NCI-H2171 (cell line): Measurements from ENCODE around the gene TMEM213.

Experiments used
- DNase-seq: peaks from one replicate; lab custom pipeline; 2025; lab: John Stamatoyannopoulos, UW

The TMEM213 gene

GRCh38 chr7:138842111-138842510 is 44.3 kb downstream of the TMEM213 start:
- DNase-seq = no peak

GRCh38 chr7:138843632-138844580 is 46.1 kb downstream of the TMEM213 start:
- no peak for DNase-seq

GRCh38 chr7:138845711-138846110 is 47.9 kb downstream of the TMEM213 start:
- DNase-seq = no peak

- no peak for DNase-seq
These were observed 50.5 kb downstream of the TMEM213 start for GRCh38 chr7:138848056-138848980.

GRCh38 chr7:138849701-138850100 is 51.9 kb downstream of the TMEM213 start:
- DNase-seq = no peak

GRCh38 chr7:138852469-138852868 is 54.7 kb downstream of the TMEM213 start:
- DNase-seq = no peak

GRCh38 chr7:138853448-138853847 is 55.7 kb downstream of the TMEM213 start:
- no peak for DNase-seq

GRCh38 chr7:138854115-138854645 is 56.4 kb downstream of the TMEM213 start:
- no peak for DNase-seq

GRCh38 chr7:138857728-138858127 is 59.9 kb downstream of the TMEM213 start:
- no peak for DNase-seq

- no peak for DNase-seq
These were observed 63.3 kb downstream of the TMEM213 start for GRCh38 chr7:138861051-138861450.

- no peak for DNase-seq
These were observed 66.1 kb downstream of the TMEM213 start for GRCh38 chr7:138863931-138864330.

- DNase-seq = no peak
These were observed 66.9 kb downstream of the TMEM213 start for GRCh38 chr7:138864667-138865066.

- DNase-seq = no peak
These were observed 68.0 kb downstream of the TMEM213 start for GRCh38 chr7:138865843-138866242.

- DNase-seq = no peak
These were observed 68.6 kb downstream of the TMEM213 start for GRCh38 chr7:138866353-138866752.

- DNase-seq = no peak
These were observed 70.0 kb downstream of the TMEM213 start for GRCh38 chr7:138867744-138868143.

- no peak for DNase-seq
These were observed 70.9 kb downstream of the TMEM213 start for GRCh38 chr7:138868711-138869110.

- DNase-seq = no peak
These were observed 71.6 kb downstream of the TMEM213 start for GRCh38 chr7:138869353-138869752.

GRCh38 chr7:138871065-138871813 is 73.4 kb downstream of the TMEM213 start:
- DNase-seq = no peak

- DNase-seq = no peak
These were observed 74.0 kb downstream of the TMEM213 start for GRCh38 chr7:138871814-138872090.

- no peak for DNase-seq
These were observed 74.8 kb downstream of the TMEM213 start for GRCh38 chr7:138872576-138872975.

- DNase-seq = no peak
These were observed 75.6 kb downstream of the TMEM213 start for GRCh38 chr7:138873220-138873892.
